Lung microvascular endothelial cell (primary cell): Measurements from ENCODE around the gene FAM20C. TPM values are rescaled to one million over a fixed set of nuclear protein-coding genes. Genes with fewer than 3 reads are reported as not detected.
"Not testable (repeated sequence)": the region's sequence is repeated elsewhere in the genome, so short reads cannot be mapped to it uniquely, and the experiment has no call there.

Experiments used
- DNase-seq, 2 donors: peaks; one replicate each; pipeline versions ENCODE4 v3.0.0 to v3.0.0-alpha.2; 2010; ENCODE audit warnings: low read depth in 2 of 2
- total RNA-seq: library from RNA; depleted of rRNA; stranded (reverse); fragments of >200 nt; gene quantifications from 2 replicates; pipeline ENCODE4 v1.2.1, GENCODE V29; 2014

The FAM20C gene
- total RNA-seq, 1 donor from 2014 or later: 0.79 TPM

- DNase-seq: no peak
Observed at GRCh38 chr7:289209-289755, 96.9 kb downstream of the FAM20C start.

GRCh38 chr7:289756-290553, 97.6 kb downstream of the FAM20C start, which contains the start of gene FOXL3:
Gene FOXL3, plus strand, starts transcription at chr7:290170. Its CDS starts 0 bp downstream, at chr7:290170.
- DNase-seq: no peak

GRCh38 chr7:290554-291372, 98.4 kb downstream of the FAM20C start:
- no peak for DNase-seq

- no peak for DNase-seq
Observed at GRCh38 chr7:291373-292092, 99.2 kb downstream of the FAM20C start.

- DNase-seq: no peak
Observed at GRCh38 chr7:292226-292625, 99.9 kb downstream of the FAM20C start.

GRCh38 chr7:292826-293225, 100.5 kb downstream of the FAM20C start:
- no peak for DNase-seq

GRCh38 chr7:293681-294439, 101.5 kb downstream of the FAM20C start:
- DNase-seq: no peak

GRCh38 chr7:294440-295154, 102.2 kb downstream of the FAM20C start:
- DNase-seq: no peak

- no peak for DNase-seq
Observed at GRCh38 chr7:295155-296154, 103.1 kb downstream of the FAM20C start.

- DNase-seq: no peak
Observed at GRCh38 chr7:296373-296945, 104.1 kb downstream of the FAM20C start.

- DNase-seq: not testable (repeated sequence)
Observed at GRCh38 chr7:297141-297540, 104.8 kb downstream of the FAM20C start.

- DNase-seq: no peak
Observed at GRCh38 chr7:297611-298374, 105.4 kb downstream of the FAM20C start.

GRCh38 chr7:298375-298702, 106.0 kb downstream of the FAM20C start:
- no peak for DNase-seq

GRCh38 chr7:298743-299142, 106.4 kb downstream of the FAM20C start:
- no peak for DNase-seq

- no peak for DNase-seq
Observed at GRCh38 chr7:299169-299568, 106.8 kb downstream of the FAM20C start.

GRCh38 chr7:299628-300027, 107.3 kb downstream of the FAM20C start:
- DNase-seq: no peak

GRCh38 chr7:300048-300447, 107.7 kb downstream of the FAM20C start:
- DNase-seq: no peak
